Activated T-cell treated with anti-CD3 and anti-CD28 coated beads, Interleukin-2, amount 50 U/mL, for 48 hours (primary cell): ENCODE data around the gene ITGA4.
"Not testable (repeated sequence)": the region's sequence is repeated elsewhere in the genome, so short reads cannot be mapped to it uniquely, and the experiment has no call there.

Experiments used
- DNase-seq, 2 experiments: peaks; one replicate each; pipeline ENCODE4 v3.0.0-alpha.2; 2020

The ITGA4 gene

DNA sequence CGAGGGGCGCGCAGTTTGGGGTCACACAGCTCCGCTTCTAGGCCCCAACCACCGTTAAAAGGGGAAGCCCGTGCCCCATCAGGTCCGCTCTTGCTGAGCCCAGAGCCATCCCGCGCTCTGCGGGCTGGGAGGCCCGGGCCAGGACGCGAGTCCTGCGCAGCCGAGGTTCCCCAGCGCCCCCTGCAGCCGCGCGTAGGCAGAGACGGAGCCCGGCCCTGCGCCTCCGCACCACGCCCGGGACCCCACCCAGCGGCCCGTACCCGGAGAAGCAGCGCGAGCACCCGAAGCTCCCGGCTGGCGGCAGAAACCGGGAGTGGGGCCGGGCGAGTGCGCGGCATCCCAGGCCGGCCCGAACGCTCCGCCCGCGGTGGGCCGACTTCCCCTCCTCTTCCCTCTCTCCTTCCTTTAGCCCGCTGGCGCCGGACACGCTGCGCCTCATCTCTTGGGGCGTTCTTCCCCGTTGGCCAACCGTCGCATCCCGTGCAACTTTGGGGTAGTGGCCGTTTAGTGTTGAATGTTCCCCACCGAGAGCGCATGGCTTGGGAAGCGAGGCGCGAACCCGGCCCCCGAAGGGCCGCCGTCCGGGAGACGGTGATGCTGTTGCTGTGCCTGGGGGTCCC is at the start of gene ITGA4:
Gene ITGA4 (plus strand): TSS at position 266 of the 620 bp plus-strand sequence. CDS start 269 bp downstream, at position 535.
- DNase-seq: peak; percentile 88 to 93

DNA sequence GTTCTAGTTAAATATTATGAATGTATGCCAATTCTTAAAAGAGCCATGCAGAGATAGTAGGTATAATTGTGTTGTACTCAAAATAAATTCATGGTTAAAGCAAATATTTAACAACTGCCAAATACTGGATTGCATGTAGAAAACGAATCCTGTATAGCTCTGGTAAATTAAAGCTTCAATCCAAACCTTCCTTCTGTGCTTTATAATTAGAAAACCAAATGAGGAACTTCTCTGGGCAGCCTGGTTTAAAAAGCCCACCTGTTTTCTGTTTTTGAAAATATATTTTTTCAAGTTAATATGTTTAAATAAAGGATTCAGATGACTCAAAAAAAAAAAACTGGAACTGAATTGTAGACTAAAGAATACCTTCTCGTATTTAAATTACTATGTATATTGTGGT is 48.3 kb upstream of the ITGA4 start:
- DNase-seq: no peak

DNA sequence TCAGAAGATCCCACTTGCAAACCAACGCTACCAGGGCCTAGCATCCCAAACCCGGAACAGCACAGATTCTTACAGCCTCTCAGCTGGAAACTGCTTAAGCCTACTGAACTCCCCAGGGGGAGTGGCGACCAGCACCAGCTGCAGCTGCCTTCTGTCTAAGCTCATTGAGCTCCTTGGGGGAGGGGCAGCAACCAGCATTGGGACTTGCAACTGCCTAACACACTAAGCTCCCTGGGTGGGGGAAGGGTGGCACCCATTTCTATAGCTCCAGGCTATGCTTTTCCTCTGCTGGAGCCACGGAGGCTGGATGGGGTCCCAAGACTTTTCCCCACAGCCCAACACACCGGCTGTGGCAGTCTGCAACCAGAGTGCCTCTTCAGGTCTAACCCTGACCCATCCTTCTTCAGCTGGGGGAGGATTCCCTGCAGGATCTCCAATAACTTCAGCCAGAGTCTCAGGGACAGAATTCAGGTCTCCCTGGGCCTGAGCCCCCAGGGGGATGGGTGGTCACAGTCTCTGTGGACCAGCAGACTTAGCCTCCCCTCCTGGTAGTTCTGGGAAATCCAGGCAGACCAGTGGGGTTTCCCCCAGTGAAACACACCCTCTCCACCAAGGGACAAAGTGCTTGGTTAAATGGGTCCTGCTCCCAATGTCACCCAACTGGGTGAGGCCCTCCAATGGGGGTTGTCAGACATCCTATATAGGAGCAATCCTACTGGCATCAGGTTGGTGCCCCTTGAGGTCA is 45.9 kb upstream of the ITGA4 start:
- no peak for DNase-seq

GRCh38 chr2:181419129-181419855 is 37.9 kb upstream of the ITGA4 start:
- no peak for DNase-seq

GRCh38 chr2:181420259-181421130 is 36.7 kb upstream of the ITGA4 start:
- DNase-seq: no peak

DNA sequence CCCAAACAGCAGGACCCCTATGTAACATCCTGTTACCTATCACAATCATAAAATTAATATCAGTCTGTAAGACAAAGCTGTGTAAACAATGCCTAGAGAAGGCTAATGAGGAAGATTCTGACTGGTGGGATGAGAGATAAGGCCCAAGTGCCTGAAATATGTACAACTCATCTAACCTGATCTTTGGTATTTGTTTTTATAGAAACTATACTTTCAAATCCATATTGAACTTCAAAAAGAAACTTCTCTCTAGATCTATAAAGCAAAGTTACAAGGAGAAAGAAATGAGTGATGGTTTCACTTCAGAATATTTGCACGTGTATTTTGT is 36.1 kb upstream of the ITGA4 start:
- DNase-seq: no peak

GRCh38 chr2:181421464-181421863 is 35.7 kb upstream of the ITGA4 start:
- no peak for DNase-seq

- no peak for DNase-seq
Observed at GRCh38 chr2:181426672-181427071, 30.5 kb upstream of the ITGA4 start.

GRCh38 chr2:181430406-181431118 is 26.6 kb upstream of the ITGA4 start:
- peak in 1 of 2 experiments; percentile 30 for DNase-seq

GRCh38 chr2:181431674-181432073 is 25.5 kb upstream of the ITGA4 start:
- DNase-seq: no peak

- DNase-seq: no peak
Observed at GRCh38 chr2:181438261-181438660, 18.9 kb upstream of the ITGA4 start.

- DNase-seq: no peak
Observed at GRCh38 chr2:181440344-181440743, 16.8 kb upstream of the ITGA4 start.

DNA sequence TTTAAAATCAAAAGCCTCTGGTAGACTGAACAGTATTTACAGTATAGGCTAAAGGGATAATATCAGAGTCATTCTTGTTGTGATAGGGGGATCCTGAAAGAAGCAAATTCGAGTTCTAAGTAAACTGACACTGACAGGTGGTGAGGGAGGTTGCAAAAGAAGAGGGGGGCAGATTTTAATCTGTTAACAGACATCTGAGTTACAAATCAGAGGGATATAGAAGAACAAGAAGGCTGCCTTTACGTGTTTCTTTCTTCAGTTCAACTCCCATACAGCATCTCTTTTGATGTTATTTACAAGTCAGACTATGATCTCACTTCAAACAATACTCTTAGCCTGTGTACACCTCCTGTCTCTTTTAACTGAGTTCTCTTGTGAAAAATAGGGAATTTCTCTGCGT is 16.3 kb upstream of the ITGA4 start:
- no peak for DNase-seq

GRCh38 chr2:181441670-181442069 is 15.5 kb upstream of the ITGA4 start:
- DNase-seq: no peak

GRCh38 chr2:181444654-181445053 is 12.5 kb upstream of the ITGA4 start:
- no peak for DNase-seq

DNA sequence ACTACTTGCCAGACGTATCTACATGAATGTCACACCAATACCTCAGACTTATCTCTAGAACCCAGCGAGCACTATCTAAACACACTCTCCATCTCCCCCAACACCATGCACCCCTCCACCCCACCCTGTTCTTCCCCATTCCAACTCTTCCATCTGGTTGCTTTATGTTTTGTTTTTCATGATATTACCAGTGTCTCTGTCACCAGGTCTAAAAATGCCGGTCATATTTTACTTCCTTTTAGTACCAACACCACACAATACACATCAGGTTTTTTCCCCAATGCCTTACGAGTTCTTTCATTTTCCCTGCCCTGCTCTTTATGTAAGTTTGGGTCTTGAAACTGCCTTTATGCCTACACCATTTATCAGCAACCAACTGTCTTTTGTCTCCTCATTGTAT is 10.2 kb upstream of the ITGA4 start:
- DNase-seq: no peak

GRCh38 chr2:181449278-181449677 is 7.9 kb upstream of the ITGA4 start:
- DNase-seq: not testable (repeated sequence)

DNA sequence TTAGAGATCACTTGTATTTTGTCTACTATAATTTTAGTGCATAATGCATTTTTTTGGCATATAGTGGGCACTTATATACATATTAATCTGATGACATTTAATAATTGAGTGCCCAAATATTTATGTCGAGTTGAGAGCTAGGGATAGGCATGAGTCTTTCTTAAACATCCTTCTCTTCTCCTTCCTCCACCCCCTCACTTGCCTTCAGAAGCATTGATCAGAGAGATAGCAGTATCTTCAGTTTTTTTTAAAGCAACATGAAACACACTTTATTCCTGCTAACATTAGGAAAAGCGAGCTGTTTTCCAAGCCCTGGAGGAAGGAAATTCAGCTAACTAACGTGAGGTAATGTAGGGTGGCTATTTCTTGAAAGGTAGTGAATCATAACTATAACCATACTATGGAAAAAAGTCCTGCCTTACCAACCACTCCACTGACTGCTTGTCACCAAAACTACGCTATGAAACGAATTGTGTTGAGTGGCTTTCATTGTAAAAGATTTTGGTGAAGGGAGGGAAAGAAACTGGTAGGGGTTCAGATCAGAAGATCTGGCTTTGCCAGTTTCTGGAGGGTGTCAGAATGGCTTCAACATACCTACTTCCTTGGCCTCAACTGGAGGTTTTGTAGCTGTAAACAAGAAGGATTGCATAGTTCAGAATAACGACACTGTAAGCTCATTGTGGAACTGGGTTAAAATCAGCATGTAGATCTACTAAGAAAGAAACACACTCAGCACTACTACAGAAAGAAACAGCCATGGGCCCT is 2.3 kb upstream of the ITGA4 start:
- no peak for DNase-seq

DNA sequence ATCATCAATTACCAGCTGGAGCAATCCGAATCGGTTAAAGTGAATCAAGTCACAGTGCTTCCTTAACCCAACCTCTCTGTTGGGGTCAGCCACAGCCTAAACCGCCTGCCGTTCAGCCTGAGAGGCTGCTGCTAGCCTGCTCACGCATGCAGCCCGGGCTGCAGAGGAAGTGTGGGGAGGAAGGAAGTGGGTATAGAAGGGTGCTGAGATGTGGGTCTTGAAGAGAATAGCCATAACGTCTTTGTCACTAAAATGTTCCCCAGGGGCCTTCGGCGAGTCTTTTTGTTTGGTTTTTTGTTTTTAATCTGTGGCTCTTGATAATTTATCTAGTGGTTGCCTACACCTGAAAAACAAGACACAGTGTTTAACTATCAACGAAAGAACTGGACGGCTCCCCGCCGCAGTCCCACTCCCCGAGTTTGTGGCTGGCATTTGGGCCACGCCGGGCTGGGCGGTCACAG is 496 bp upstream of the ITGA4 start:
- peak; percentile 72 to 78 for DNase-seq

DNA sequence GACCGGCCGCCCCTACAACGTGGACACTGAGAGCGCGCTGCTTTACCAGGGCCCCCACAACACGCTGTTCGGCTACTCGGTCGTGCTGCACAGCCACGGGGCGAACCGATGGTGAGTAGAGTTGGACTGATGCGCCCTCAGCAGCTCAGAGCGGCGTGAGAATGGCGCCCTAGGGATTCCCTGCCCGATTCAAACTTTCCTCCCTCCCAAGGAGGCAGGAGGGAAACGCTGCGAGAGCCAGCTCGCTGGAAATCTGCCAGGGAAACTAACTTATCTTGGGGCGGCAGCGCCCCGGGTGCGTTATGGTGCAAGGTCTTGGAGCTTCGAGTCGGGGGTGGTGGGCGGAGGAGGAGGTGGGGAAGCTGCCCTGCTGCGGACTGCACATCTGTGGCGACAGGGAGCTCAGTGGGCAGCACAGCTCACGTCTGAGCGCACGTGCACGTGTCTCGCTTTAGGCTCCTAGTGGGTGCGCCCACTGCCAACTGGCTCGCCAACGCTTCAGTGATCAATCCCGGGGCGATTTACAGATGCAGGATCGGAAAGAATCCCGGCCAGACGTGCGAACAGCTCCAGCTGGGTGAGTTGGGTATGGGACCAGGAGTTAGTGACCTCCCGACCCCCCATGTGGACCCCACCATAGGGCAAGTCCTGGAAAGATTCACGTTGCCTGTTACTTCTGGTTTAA is 697 bp downstream of the ITGA4 start:
- DNase-seq: peak; percentile 75 to 78

DNA sequence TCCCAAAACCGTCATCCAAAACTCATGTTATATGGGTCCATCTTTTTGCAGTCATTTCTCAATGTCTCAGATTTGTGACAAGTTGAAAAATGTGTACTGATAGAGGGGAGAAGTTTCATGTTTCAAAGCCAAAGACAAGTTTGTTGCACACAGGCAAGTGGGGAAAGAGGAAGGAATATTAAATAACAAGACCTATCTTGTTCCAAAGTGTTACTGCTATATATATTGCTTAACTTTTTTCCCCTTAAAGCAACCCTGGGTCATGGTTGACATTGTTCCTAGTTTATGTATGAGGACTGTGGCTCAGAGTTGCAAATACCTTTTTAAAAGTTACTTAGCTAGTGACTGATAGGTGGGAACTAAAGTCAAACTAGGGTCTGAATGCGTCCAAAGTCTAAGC is 1.7 kb downstream of the ITGA4 start:
- no peak for DNase-seq
